GM12878 (cell line): ENCODE results near the gene CENPH. TPM values are rescaled to one million over a fixed set of nuclear protein-coding genes. Genes with fewer than 3 reads are reported as not detected.

Experiments
- ATF7 ChIP-seq: fragments of 450-650 bp; IDR thresholded peaks from 2 replicates; pipeline ENCODE4 v1.6.1; 2016; ENCODE audit warnings: low read depth, mild to moderate bottlenecking
- E4F1 ChIP-seq: fragments of 450-650 bp; IDR thresholded peaks from 2 replicates; pipeline ENCODE4 v1.6.1; 2018; ENCODE audit warnings: borderline replicate concordance, mild to moderate bottlenecking; ENCODE audit not compliant: partially characterized antibody
- MTA3 ChIP-seq: IDR thresholded peaks from 2 replicates; pipeline ENCODE4 v1.6.1; 2012; ENCODE audit warnings: low read length, inconsistent platforms, borderline replicate concordance
- MYB ChIP-seq: fragments of 150-350 bp; IDR thresholded peaks from 2 replicates; pipeline ENCODE4 v1.6.1; 2014; ENCODE audit warnings: mild to moderate bottlenecking, low read depth, low read length, borderline replicate concordance
- POLR2AphosphoS2 ChIP-seq: IDR thresholded peaks from 2 replicates; pipeline ENCODE4 v1.6.1; 2011; ENCODE audit warnings: low read depth, mild to moderate bottlenecking, low read length, improper control_type of control experiment, moderate library complexity
- RBBP5 ChIP-seq: fragments of 200-600 bp; sonication (generic); conservative IDR thresholded peaks from 2 replicates; pipeline ENCODE4 v1.6.1; 2016
- TBL1XR1 ChIP-seq: IDR thresholded peaks from 2 replicates; pipeline ENCODE4 v1.6.1; 2012; ENCODE audit warnings: low read depth, low read length, improper control_type of control experiment
- WRNIP1 ChIP-seq: IDR thresholded peaks from 2 replicates; pipeline ENCODE4 v1.6.1; 2011; ENCODE audit warnings: low read depth, low read length, improper control_type of control experiment, borderline replicate concordance
- polyA plus RNA-seq, 11 experiments: library from polyadenylated mRNA; depleted of rRNA in 4 of 11; unstranded in 6 of 11; stranded (reverse) in 5 of 11; fragments of >200 nt; fragmentation: Nextera tagmentation in 4 of 11; fragmentation: Illumina TruSeq in 1 of 11; extraction: Ambion mirVana in 4 of 11; extraction: Trizol in 1 of 11; gene quantifications; 1 replicate in 1 of 11; 2 replicates in 10 of 11; pipeline versions ENCODE4 v1.2.1 to v1.2.3, GENCODE V29; 2011 to 2016; ENCODE audit warnings: inconsistent platforms in 2 of 11, missing spikeins in 2 of 11, low read depth in 1 of 11
- total RNA-seq, 4 experiments: library from RNA; depleted of rRNA in 3 of 4; stranded (reverse); fragments of >200 nt in 3 of 4; fragmentation: Illumina TruSeq in 1 of 4; extraction: Trizol in 1 of 4; gene quantifications; 2 replicates each; pipeline versions ENCODE4 v1.2.1 to v1.2.3, GENCODE V29; 2013 to 2021
- TF ChIP-seq, protein P1 (sequence below): fragments of 450-650 bp; IDR thresholded peaks from 2 replicates; pipeline ENCODE4 v1.6.1; 2017; ENCODE audit warnings: mild to moderate bottlenecking, moderate library complexity

CENPH gene
- total and polyA plus RNA-seq, 10 of the 15 experiments (the other 5 are each of a cell fraction or from before 2014, with no cell fraction given): 7.3 to 65.6 (median 45.9) TPM

DNA sequence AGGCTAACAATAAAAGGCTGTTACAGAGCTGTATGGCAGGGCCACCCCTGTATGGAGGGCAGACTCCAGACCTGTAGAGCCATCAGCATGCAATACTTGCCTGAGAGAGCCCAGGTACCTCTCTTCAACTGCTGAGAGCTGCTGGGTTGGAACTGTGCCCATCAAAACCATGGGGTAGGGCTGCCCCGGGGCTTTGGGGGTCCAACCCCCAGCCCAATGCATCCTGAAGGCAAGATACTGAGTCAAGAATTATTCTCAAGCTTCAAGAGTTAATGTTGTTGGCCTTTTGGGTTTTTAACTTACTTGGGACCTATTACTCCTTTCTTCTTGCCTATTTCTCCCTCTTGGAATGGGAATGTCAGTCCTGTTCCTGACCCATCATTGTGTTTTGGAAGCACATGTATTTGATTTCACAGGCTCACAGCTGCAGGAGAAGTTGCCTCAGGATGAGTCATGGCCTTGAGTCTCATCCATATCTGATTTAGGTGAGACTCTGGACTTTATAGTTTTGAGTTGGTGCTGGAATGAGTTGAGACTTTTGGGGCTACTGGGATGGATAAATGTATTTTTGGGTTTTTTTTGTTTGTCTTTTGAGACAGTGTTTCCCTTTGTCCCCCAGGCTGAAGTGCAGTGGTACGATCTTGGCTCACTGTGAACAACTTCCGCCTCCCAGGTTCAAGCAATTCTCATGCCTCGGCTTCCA is 24.3 kb downstream of the CENPH start (continued):
- TF ChIP-seq, protein P1, sequence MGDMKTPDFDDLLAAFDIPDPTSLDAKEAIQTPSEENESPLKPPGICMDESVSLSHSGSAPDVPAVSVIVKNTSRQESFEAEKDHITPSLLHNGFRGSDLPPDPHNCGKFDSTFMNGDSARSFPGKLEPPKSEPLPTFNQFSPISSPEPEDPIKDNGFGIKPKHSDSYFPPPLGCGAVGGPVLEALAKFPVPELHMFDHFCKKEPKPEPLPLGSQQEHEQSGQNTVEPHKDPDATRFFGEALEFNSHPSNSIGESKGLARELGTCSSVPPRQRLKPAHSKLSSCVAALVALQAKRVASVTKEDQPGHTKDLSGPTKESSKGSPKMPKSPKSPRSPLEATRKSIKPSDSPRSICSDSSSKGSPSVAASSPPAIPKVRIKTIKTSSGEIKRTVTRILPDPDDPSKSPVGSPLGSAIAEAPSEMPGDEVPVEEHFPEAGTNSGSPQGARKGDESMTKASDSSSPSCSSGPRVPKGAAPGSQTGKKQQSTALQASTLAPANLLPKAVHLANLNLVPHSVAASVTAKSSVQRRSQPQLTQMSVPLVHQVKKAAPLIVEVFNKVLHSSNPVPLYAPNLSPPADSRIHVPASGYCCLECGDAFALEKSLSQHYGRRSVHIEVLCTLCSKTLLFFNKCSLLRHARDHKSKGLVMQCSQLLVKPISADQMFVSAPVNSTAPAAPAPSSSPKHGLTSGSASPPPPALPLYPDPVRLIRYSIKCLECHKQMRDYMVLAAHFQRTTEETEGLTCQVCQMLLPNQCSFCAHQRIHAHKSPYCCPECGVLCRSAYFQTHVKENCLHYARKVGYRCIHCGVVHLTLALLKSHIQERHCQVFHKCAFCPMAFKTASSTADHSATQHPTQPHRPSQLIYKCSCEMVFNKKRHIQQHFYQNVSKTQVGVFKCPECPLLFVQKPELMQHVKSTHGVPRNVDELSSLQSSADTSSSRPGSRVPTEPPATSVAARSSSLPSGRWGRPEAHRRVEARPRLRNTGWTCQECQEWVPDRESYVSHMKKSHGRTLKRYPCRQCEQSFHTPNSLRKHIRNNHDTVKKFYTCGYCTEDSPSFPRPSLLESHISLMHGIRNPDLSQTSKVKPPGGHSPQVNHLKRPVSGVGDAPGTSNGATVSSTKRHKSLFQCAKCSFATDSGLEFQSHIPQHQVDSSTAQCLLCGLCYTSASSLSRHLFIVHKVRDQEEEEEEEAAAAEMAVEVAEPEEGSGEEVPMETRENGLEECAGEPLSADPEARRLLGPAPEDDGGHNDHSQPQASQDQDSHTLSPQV: no peak
- no peak for TF ChIP-seq POLR2AphosphoS2
- TF ChIP-seq MTA3: no peak
- TF ChIP-seq TBL1XR1: no peak
- TF ChIP-seq E4F1: no peak
- TF ChIP-seq MYB: no peak
- TF ChIP-seq ATF7: no peak
- TF ChIP-seq RBBP5: no peak
- no peak for TF ChIP-seq WRNIP1
